ENCODE measurements around the gene MAP4K2.

The MAP4K2 gene

DNA sequence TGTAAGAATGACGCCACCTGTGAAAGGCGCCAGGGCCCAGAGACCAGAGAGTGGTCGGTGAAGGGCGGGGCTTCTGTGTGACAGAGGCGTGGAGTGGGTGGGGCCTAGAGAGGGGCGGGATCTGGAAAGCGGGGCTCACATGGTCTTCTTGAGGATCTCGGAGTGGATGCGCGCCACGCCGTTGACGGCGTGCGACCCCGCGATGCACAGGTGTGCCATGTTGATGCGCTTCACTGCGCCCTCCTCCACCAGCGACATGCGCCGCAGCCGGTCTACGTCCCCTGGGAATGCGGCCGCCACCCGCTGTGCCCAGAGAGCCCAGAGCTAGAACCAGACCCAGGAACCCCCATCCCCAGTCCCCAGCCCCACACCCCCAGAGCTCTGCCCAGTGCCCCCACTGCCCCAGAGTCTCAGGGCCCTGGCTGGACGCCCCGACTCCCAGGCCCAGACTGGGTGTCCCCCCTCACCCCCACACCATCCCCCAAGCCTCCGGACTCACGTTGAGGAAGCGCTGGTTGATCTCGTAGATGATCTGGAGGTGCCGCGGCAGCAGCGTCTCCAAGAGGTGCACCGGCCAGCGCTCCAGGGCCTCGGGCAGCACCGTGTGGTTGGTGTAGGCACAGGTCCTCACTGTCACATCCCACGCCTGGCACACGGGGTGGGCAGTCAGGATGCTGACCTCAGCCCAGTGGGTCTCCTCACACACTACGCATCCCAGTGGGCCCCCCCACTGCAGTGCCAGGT lies 49.5 kb downstream of the MAP4K2 start:
- no peak for DNase-seq

DNA sequence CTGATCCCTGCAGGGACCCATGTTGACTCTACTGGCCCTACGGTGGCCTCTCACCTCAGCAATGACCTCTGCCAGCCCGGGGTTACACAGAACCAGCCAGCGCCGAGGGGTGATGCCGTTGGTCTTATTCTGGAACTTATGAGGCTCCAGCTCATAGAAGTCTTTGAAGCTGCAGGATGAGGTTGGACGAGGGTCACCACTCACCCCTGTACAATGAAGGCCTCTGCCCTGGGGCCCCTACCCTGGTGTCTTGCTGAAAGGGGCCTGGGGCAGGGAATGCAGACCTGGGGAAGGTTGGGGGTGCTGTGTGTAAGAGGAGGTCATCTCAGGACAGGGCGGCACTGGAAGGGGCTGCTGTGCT lies 50.0 kb downstream of the MAP4K2 start:
- DNase-seq = no peak

DNA sequence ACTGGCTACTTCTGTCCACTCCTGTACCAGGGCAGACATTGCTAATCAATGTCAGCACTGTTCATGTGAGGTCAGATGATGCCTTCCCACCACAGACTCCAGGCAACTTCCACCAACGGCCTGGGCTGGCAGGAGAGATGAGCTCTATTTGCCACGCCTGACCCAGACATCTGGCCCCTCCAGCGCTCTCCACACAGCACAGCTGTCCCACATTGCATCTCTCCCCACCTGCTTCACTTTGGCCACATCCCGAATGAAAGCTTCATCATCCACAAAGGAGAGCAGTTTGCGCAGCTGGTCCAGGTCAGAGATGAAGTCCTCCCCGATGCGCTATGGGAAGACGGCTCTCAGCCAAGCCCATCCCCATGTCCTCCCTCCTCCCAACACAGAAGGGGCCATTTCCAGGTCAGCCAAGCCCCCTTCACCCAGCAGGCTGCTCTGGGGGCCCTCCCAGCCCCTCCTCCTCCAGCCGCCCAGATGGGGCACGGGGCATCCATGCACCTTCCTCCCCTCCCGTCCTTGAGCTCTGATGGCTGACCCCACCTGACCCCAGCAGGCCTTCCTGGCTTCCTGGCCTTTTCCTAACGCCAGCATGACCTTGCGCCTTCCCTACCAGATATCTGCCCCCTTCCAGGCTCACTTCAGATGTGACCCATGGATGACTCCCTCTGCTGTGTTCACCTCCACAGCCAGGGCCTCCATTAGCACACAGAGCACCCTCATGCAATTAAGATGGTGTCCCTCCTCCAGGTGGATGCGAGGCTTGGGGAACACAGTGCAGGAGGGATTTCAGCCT lies 50.6 kb downstream of the MAP4K2 start:
- no peak for DNase-seq

DNA sequence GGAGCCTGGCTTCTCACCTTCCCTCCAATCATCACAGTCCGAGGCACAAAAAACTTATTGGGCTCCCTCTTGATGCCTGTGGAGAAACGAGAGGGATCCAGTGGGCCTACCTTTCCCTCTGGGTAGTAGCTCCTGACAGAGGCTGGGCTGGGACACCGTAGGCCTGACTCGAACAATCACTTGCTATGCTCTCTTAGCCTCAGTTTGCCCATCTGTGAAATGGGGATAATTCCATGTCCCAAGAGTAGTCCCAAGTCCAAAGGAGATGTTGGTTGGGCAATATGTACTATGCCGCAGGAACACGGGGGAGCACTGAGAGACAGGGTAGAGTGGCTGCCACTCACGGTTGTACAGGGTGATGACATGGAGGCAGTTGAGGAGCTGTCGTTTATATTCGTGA lies 51.4 kb downstream of the MAP4K2 start:
- no peak for DNase-seq

DNA sequence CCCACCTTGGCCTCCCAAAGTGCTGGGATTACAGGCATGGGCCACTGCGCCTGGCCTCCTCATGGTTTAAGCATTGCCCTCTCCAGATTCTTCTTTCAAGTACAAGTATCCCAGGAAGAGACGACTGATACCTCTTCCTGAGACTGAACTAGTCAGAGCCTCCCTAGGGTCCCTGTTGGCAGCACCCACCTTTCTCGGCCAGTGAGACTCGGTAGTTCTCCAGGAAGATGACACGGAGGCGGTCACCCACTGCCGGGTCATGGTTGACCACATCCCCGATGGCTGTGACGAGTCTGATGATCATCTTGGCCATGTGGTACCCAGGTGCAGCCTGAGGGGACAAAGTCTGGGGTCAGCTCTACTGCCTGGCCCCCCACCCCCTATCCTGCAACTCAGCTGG lies 51.9 kb downstream of the MAP4K2 start:
- no peak for DNase-seq

DNA sequence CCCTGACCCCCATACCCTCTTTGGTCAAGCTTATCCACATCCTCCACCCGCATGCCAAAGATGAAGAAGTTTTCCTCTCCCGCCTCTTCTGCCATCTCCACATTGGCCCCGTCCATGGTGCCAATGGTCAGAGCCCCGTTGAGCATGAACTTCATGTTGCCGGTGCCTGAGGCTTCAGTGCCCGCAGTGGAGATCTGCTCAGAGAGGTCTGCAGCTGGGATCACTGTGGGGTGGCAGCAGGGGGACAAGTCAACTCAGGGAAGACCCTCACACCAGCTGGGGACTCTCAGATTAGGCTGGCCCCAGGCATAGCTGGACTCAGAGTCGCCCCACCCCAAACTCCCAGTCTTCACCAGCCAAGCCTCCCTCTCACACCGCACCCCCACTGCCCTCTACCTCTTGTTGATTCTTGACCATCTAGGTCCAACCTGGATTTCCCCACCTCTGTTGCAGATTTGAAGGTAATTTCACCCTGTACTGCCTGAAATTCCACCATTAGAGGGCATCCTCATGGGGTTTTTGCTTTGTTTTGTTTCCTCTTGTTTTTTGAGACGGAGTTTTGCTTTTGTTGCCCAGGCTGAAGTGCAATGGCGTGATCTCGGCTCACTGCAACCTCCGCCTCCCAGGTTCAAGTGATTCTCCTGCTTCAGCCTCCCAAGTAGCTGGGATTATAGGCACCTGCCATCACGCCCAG lies 52.5 kb downstream of the MAP4K2 start:
- no peak for DNase-seq

DNA sequence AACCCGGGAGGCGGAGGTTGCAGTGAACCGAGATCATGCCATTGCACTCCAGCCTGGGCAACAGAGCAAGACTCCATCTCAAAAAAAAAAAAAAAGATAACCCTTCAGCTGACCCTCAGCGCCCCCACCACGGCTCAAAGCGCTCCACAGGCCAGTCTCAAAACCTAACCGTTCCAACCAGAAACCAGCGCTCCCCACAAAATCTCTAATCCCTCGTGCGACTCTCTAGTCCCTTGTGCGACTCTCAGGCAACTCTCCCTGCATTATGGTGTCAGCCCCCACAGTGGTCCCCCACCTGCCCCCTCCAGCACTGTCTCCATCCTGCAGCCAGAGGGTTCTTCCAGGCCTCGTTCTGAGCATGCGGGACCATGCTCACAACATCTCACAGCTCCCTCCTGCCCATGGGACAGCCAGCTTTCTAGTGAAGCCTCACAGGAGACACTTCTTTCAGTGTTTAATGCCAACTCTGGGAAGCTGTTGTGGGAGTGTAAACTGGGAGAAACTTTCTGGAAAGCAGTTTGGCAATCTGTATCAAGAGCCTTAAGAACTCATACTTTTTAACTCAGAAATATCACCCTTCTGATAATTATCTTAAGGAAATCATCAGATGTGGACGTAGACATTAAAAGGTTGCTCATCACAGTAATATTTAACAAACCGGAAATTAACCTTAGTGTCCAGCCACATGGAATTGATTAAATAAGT lies 54.9 kb downstream of the MAP4K2 start:
- DNase-seq = no peak

DNA sequence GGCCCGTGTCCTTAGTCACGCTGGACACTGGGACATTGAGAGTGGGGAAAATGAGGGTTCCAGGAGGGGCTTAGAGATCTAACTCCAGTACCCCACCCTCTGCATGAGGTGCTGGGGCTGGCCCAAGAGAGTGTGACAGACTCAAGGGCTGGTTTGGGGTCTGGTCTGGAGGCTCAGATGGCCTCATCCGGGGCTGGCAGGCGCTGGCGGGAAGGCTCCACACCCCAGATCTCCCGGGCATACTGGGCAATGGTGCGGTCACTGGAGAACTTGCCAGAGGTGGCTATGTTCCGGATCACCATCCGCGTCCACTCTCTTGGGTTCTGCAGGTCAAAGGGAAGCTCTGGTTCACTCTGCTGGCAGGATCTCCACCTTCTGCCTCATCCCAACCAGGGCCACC lies 56.5 kb downstream of the MAP4K2 start:
- DNase-seq = no peak

DNA sequence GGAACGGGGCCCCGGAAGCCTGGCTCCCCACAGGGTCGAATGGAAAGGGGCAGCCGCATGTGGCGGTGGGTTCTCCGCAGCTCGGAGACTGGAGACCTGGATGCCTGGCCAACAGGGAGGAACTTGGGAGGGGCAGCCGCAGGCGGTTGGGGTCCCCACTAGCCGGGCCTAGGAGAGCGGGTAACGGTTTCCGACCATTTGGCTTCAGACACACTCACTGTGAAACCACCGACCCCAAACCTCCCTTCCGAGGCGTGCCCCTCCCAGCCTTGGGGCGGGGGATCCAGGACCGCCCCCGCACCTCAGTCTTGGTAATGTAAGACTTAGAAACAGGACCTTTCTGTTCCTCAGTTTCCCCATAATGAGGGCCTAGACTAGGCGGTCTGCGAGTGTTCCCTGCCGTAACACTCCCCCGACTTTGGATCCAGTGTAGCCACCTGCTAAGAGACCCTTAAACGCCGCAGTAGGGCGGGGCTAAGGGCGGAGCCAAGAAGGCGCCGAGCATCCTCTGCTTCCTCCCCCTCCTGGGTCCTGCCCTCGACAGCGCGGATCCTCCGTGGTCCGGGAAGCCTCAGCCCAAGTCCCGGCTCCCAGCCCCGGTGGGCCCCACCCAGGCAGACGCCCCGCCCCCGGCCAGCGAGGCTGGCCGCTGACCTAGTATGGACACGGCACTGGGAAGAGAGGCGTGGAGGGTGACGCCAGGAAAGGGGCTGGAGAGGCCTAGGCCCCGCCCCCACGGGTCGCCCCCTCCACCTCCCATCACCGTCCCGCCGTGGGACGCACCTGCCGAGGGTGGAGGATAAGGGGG lies 57.3 kb downstream of the MAP4K2 start:
- peak; percentile 45 to 52 for DNase-seq

DNA sequence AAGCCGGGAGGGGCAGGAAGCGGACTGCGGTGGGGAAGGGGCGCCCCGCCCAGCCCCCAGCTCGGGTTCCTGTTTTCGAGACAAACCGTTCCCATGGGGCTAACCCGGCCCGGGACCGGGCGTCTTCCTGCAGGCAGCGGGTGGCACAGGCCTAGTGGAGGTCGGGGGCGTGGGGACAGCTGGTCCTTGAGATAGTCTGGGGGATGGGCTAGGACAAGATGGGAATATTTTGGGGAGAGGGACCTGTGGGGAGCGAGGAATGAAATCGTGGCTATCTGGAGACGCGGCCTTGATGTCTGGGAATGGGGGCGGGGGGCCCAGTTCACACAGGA lies 57.9 kb downstream of the MAP4K2 start:
- peak; percentile 66 to 72 for DNase-seq

DNA sequence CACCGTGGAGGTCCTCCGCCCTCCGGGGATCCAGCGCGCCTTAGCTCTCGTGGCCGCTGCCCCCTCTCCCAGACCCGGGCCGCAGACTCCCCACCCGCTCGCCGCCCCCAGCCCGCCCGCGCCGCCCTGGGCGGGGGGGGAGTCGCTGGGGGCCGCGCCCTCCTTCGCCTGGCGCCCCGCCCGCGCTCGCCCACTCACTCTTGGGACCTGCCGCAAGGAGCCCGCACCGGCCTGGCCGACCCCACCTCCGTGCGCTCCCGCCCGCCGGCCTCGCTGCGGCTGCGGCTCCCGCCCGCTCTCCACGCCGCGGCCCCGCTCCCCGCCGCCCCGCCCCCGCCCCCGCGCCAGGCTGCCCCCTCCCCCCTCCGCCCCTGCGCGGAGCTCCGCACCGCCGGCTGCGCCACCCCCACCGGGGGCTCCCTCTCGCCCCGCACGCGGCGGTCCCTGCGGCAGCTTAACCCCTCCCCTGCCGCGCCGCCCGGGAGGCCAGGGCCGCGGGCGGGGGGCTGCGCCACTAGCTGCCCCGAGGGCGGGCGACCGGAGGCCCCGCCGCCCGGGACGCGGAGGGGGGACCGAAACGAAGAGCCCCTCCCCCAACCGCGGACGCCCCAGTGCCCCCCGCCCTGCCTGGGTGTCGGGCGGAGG lies 58.3 kb downstream of the MAP4K2 start:
- no peak for DNase-seq

DNA sequence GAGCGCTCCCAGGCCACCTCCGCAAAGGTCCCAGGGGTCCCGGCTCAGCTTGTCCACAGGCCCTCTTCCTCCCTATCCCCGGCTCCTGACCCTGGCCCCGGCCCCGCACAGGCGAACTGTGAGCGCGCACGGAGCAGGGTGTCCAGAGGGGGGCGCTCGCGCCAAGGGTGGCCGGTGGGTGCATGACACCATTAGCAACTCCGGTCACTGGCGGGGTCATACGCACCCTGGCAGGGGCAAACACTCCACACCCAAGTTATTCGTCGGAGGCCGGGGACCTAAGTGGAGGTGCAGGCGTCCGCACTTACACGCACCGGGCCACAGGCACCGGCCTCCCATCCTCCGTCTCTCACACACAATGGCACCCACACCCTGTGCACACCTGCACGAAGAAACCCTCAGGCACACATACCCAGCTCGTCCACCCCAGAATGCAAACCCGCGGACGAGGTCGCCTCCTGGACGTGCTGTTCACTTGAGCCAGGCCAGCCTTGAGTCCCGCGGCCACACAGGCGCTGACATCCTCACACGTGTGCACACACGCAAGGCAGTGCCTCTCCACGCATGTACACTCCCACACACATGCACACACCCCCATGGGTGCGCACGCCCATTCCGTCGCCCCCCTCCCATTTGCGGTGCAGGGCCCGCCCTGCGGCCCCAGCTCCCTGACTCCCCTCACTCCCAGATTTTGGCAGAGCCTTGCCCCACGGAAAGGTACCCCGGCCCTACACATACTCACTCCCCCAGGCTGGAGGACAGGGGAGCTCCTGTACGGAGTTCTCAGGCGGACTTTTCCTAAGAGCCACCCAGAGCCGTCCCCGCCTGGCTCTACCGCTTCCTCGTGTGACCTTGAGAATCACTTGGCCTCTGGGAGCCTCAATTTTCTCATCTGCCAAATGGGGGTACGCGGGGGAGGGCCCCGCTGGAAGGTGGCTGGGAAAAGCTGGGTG lies 59.1 kb downstream of the MAP4K2 start, which contains the start of gene RASGRP2:
RASGRP2 (minus strand) TSS at position 552 of the 953 bp plus-strand sequence. CDS start 1,276 bp downstream, outside the sequence.
- DNase-seq = peak; percentile 75 to 81

DNA sequence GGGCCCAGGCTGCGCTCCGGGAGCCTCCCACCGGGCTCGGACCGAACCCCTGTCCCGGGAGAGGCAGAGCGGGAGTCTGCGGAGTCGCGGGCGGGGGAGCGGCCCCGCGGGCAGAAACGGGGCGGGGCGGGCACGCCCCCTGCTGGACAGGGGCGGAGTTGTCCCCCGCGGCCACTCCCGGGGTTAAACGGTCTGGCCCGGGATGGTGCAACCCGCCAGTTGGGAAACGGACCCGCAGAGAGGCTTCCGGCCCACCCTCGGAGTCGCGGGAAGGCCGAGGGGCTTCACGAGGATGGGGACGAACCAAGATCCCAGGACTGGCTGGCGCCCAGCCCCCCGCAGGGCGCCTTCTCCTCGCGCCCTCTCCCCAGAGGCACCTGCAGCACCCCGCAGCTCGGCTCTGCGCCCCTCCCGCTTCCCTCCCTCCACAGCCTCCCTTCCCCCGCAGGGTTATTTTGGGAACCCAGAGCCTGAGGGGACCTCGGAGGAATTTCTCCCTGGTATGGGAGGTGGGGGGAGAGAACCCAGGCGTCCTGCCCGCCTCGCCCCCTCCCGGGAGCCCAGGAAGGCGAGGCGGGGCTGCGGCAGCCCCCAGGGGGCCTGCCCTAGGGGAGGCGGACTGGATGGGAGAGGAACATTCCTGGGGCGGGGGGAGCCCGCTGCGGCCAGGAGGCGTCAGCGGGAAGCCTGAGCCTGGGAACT lies 60.0 kb downstream of the MAP4K2 start:
- DNase-seq = peak; percentile 52 to 70

DNA sequence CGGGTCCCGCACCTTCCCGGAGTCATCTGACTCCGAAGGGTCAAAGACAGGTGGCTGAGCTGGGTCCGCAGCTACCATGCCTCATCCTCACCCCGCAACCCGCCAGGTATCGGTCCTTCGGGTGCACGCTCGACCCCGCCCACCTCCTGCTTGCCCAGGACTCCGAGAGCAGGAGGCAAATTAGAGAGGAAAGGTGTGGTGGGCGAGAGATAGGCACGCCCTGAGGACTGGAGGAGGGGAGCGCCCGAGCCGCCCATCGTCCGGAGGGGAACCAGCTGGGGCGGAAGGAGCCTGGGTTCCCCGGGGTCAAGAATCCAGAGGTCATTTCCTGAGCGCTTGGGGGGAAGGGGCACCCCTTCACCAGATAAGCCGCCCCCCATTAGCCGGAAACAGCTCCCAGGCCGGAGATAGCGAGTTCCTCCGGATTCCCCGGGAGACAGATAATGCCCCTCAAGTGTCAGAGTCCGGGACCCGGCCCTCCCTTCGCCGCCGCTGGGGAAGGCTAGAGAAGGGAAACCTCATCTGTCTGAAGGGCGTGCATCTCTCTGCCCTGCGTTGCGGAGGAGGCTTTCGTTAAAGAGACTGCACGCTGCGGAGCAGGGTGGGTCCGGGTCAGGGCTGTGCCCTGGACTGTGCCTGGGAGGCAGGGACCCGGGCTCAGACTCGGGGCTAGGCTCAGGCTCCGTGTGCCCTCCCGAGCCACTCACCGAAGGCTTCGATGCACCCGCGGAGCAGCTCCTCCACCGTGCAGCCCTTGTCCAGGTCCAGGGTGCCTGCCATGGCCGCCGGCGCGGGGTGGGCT lies 60.7 kb downstream of the MAP4K2 start:
- DNase-seq = peak in 1 of 2 experiments; percentile 19

DNA sequence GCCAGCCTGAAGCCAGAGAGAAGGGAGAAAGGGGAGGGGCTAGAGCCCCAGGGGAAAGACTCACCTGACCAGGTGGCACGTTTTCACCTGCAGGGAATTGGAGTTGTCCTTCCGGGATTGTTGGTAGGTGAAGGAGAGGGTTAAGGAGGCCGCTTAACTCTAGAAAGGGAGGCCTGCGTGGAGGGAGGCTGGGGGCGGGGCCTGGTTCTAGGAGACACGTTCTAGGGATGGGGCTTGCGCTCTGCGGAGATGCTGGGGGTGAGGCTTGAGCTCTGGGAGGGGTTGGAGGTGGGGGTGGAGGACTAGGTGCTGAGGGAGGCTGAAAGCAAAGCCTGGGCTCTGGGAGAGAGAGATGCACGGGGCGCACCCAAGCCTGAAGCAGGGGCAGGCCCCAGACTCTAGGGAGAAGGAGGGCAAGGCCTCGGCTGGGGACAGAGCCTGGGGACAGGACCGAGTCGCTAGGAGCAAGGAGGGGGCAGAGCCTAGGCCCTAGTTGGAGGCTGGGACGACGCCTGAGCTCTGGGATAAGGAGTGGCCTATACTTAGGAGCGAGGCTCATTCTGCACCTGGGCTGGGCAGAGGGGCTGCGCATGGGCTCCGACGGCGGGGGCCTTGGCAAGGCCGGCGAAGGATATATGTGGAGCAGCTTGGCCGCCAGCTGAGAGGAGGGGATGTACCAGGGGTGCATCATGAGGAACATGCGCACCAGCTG lies 61.5 kb downstream of the MAP4K2 start:
- DNase-seq = no peak

DNA sequence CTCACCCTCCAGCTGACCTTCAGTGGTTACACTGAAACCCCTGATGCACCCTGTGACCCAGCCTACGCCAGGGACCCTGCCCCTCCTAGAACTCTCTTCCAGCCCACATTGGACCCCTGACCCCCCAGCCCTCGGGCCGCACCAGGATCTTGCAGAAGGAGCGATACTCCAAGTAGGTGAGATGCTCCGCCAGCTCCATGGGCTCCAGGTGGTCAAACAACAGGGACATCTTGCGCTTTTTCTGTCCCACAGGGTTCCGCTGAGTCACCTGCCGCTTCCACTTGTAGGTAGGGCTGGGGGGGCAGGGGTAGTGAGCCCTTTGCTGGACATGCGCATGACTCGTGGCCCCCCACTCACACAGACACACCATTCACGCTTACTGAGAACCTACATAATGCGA lies 63.1 kb downstream of the MAP4K2 start:
- DNase-seq = no peak

DNA sequence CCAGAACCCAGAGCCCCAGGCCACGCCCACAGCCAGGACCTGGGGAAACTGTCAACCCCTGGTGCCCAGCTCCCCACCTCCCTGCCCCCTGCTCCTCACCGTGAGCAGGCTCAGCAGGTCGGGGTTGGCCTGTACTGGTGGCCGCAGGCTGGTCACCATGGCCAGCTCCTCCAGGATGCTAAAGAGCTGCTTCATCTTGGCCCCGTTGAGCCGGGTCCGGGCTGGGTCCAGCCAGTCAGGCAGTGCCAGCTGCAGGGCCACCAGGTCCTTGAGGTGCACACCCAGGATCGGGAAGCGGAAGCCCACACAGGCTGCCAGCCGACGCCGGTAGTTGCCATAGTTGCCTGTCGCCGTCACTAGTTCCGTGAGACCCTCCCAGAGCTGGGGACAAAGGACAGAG lies 66.4 kb downstream of the MAP4K2 start:
- no peak for DNase-seq

DNA sequence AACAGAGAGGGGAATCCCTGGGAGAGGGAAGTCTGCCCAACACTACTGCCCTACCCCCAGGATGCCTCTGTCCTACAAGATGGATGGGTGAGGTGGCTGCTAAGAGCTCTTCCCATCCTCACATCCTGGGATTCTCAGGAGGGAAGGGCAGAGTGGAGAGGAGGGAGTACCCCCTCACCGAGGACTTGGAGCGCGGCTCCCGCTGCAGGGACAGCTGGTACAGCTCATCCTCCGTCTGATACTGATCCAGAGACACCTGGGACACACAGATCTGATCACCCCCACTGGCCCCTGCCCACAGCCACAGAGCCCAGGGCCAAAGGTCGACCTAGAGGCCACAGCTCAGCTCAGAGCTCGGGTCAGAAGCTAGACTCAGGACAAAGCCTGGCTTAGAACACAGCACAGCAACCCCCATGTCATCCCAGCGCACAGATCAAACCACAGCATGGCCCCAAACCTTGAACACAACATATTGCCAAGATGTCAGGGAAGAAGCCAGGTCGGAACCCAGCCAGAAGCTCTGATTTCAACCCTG lies 67.2 kb downstream of the MAP4K2 start:
- no peak for DNase-seq

Data from AML-193 (cell line).